Trophoblast cell (in vitro differentiated cells and primary cell): ENCODE measurements around the gene LDLRAD3.

Source experiments
- DNase-seq, 2 donors: peaks; one replicate each; pipeline ENCODE4 v3.0.0-alpha.2; 2016
- H2AFZ ChIP-seq: 2 replicates; pipeline ENCODE4 v1.6.1; 2013; ENCODE audit warnings: low read length, moderate library complexity, mild to moderate bottlenecking; ENCODE audit not compliant: insufficient read depth, poor library complexity
- H2AK5ac ChIP-seq: 2 replicates; pipeline ENCODE4 v1.6.1; 2013; ENCODE audit warnings: mild to moderate bottlenecking, low read length
- H2BK120ac ChIP-seq: 2 replicates; pipeline ENCODE4 v1.6.1; 2013; ENCODE audit warnings: low read length, mild to moderate bottlenecking, moderate library complexity; ENCODE audit not compliant: insufficient read depth, poor library complexity
- H2BK12ac ChIP-seq: 2 replicates; pipeline ENCODE4 v1.6.1; 2013; ENCODE audit warnings: mild to moderate bottlenecking, low read length, moderate library complexity
- H2BK5ac ChIP-seq: 2 replicates; pipeline ENCODE4 v1.6.1; 2013; ENCODE audit warnings: low read length, low read depth, moderate library complexity, mild to moderate bottlenecking; ENCODE audit not compliant: poor library complexity
- H3K14ac ChIP-seq: 2 replicates; pipeline ENCODE4 v1.6.1; 2013; ENCODE audit warnings: mild to moderate bottlenecking, low read length
- H3K18ac ChIP-seq: 2 replicates; pipeline ENCODE4 v1.6.1; 2013; ENCODE audit warnings: mild to moderate bottlenecking, low read length
- H3K23ac ChIP-seq: 2 replicates; pipeline ENCODE4 v1.6.1; 2013; ENCODE audit warnings: low read length
- H3K27ac ChIP-seq: 2 replicates; pipeline ENCODE4 v1.5.1; 2013; ENCODE audit warnings: low read depth, mild to moderate bottlenecking, inconsistent platforms, low read length, moderate library complexity
- H3K27me3 ChIP-seq: 2 replicates; pipeline ENCODE4 v1.6.1; 2013; ENCODE audit warnings: inconsistent platforms, mild to moderate bottlenecking, low read length, moderate library complexity; ENCODE audit not compliant: insufficient read depth
- H3K36me3 ChIP-seq, 2 experiments: 1 replicate in 1 of 2; 2 replicates in 1 of 2; pipeline ENCODE4 v1.6.1; 2013; ENCODE audit warnings: low read length in 2 of 2, mild to moderate bottlenecking in 2 of 2, moderate library complexity in 1 of 2; ENCODE audit not compliant: insufficient read depth in 2 of 2, control insufficient read depth in 1 of 2
- H3K4ac ChIP-seq: 2 replicates; pipeline ENCODE4 v1.6.1; 2013; ENCODE audit warnings: low read depth, mild to moderate bottlenecking, low read length, moderate library complexity
- H3K4me1 ChIP-seq, 2 experiments: 1 replicate in 1 of 2; 2 replicates in 1 of 2; pipeline ENCODE4 v1.6.1; 2013; ENCODE audit warnings: low read length in 2 of 2, mild to moderate bottlenecking in 2 of 2, moderate library complexity in 1 of 2; ENCODE audit not compliant: insufficient read depth in 2 of 2, control insufficient read depth in 1 of 2
- H3K4me2 ChIP-seq: 2 replicates; pipeline ENCODE4 v1.6.1; 2013; ENCODE audit warnings: inconsistent platforms, mild to moderate bottlenecking, low read length, moderate library complexity
- H3K4me3 ChIP-seq: 2 replicates; pipeline ENCODE4 v1.5.1; 2013; ENCODE audit warnings: mild to moderate bottlenecking, low read depth, low read length, inconsistent platforms
- H3K79me1 ChIP-seq: one replicate; pipeline ENCODE4 v1.6.1; 2013; ENCODE audit warnings: low read length
- H3K79me2 ChIP-seq: 2 replicates; pipeline ENCODE4 v1.6.1; 2013; ENCODE audit warnings: low read length, mild to moderate bottlenecking; ENCODE audit not compliant: control insufficient read depth, insufficient read depth, poor library complexity
- H3K9ac ChIP-seq: 2 replicates; pipeline ENCODE4 v1.6.1; 2013; ENCODE audit warnings: mild to moderate bottlenecking, low read length
- H3K9me3 ChIP-seq: 2 replicates; pipeline ENCODE4 v1.6.1; 2013; ENCODE audit warnings: low read depth, mild to moderate bottlenecking, control low read depth, inconsistent platforms, low read length; ENCODE audit not compliant: insufficient read depth
- H4K12ac ChIP-seq: 2 replicates; pipeline ENCODE4 v1.6.1; 2013; ENCODE audit warnings: low read depth, mild to moderate bottlenecking, low read length, moderate library complexity
- H4K8ac ChIP-seq: 2 replicates; pipeline ENCODE4 v1.6.1; 2013; ENCODE audit warnings: low read depth, mild to moderate bottlenecking, low read length, moderate library complexity
- H4K91ac ChIP-seq: one replicate; pipeline ENCODE4 v1.6.1; 2013; ENCODE audit warnings: low read depth, mild to moderate bottlenecking, low read length, moderate library complexity
- WGBS: extraction: QIAGEN DNeasy Blood & Tissue Kit; methylation state at CpG from one replicate; pipeline ENCODE4 v1.1.7; 2013; ENCODE audit warnings: missing lambda C conversion rate; ENCODE audit not compliant: insufficient read length, insufficient coverage; ENCODE audit errors: extremely low coverage; 5-methylcytosine and 5-hydroxymethylcytosine counted together

LDLRAD3 gene

GRCh38 chr11:36023922-36024321, 80.1 kb downstream of the LDLRAD3 start:
- Histone ChIP-seq H3K4ac (no peak overlapping the region), H3K79me2 (peaks cover 3% of the 10 kb centered on the region)

GRCh38 chr11:36024716-36025115, 80.9 kb downstream of the LDLRAD3 start:
- Histone ChIP-seq H2BK12ac (peak overlapping the region; percentile 27), H3K4me1 (peaks cover 14 to 26% of the 10 kb centered on the region in 2 experiments), H2AK5ac (peak overlapping the region; percentile 34), H2BK120ac (peak overlapping the region; percentile 2), H3K4ac (no peak overlapping the region), H2AFZ (no peak overlapping the region), H3K79me1 (peaks cover 11% of the 10 kb centered on the region), H3K36me3 (no peaks in the 10 kb centered on the region), H4K12ac (no peak overlapping the region), H3K9ac (no peak overlapping the region), H3K9me3 (peaks cover 1% of the 10 kb centered on the region), H3K4me3 (no peak overlapping the region), H3K18ac (peak overlapping the region; percentile 45), H3K27me3 (no peaks in the 10 kb centered on the region), H4K8ac (no peak overlapping the region), H3K79me2 (peaks cover 3% of the 10 kb centered on the region), H4K91ac (peak overlapping the region; percentile 39), H3K14ac (peak overlapping the region; percentile 33), H2BK5ac (no peak overlapping the region), H3K23ac (no peak overlapping the region), H3K27ac (no peak overlapping the region), H3K4me2 (no peak overlapping the region)
- WGBS, result no CpG with 5 or more reads among the region's 1 CpG
- no peak for DNase-seq

More at GRCh38 chr11:36023922-36024321, 80.1 kb downstream of the LDLRAD3 start:
- no peak overlapping the region for H3K9ac ChIP-seq
- H2BK12ac ChIP-seq, result no peak overlapping the region
- no peak overlapping the region for H4K12ac ChIP-seq
- H3K27ac ChIP-seq, result no peak overlapping the region
- no peak overlapping the region for H2AFZ ChIP-seq
- no peak overlapping the region for H3K4me2 ChIP-seq
- H2AK5ac ChIP-seq, result no peak overlapping the region
- H3K36me3 ChIP-seq, result no peaks in the 10 kb centered on the region
- no CpG with 5 or more reads among the region's 2 CpGs for WGBS
- no peak overlapping the region for H3K4me3 ChIP-seq
- H3K14ac ChIP-seq, result no peak overlapping the region
- H4K8ac ChIP-seq, result no peak overlapping the region
- H4K91ac ChIP-seq, result no peak overlapping the region
- H3K23ac ChIP-seq, result no peak overlapping the region
- peaks cover 11% of the 10 kb centered on the region for H3K79me1 ChIP-seq
- H3K9me3 ChIP-seq, result no peaks in the 10 kb centered on the region
- H3K4me1 ChIP-seq, result peaks cover 14 to 25% of the 10 kb centered on the region in 2 experiments
- no peaks in the 10 kb centered on the region for H3K27me3 ChIP-seq
- H2BK5ac ChIP-seq, result no peak overlapping the region
- H2BK120ac ChIP-seq, result no peak overlapping the region
- no peak overlapping the region for H3K18ac ChIP-seq
- DNase-seq, result no peak

GRCh38 chr11:36026315-36026968, 82.6 kb downstream of the LDLRAD3 start:
- Histone ChIP-seq H2AK5ac (no peak overlapping the region), H3K14ac (no peak overlapping the region), H2BK5ac (peak overlapping the region; percentile 23), H3K9ac (no peak overlapping the region), H2BK120ac (no peak overlapping the region), H2BK12ac (peak overlapping the region; percentile 57), H3K4me2 (no peak overlapping the region), H3K4ac (no peak overlapping the region), H4K91ac (no peak overlapping the region), H2AFZ (no peak overlapping the region), H4K8ac (no peak overlapping the region), H3K36me3 (no peaks in the 10 kb centered on the region), H3K9me3 (peaks cover 1% of the 10 kb centered on the region), H4K12ac (no peak overlapping the region), H3K27ac (no peak overlapping the region), H3K4me3 (no peak overlapping the region), H3K18ac (no peak overlapping the region), H3K23ac (no peak overlapping the region), H3K4me1 (peaks cover 26 to 39% of the 10 kb centered on the region in 2 experiments), H3K79me2 (peaks cover 3% of the 10 kb centered on the region), H3K79me1 (peaks cover 11% of the 10 kb centered on the region), H3K27me3 (no peaks in the 10 kb centered on the region)
- WGBS, result no CpG with 5 or more reads among the region's 6 CpGs
- DNase-seq, result peak; percentile 63 to 88

- Histone ChIP-seq H3K4me1 (peaks cover 27 to 42% of the 10 kb centered on the region in 2 experiments), H3K9ac (no peak overlapping the region), H3K4me2 (no peak overlapping the region), H2BK12ac (peak overlapping the region; percentile 47), H3K9me3 (peaks cover 1% of the 10 kb centered on the region), H3K36me3 (no peaks in the 10 kb centered on the region), H3K27me3 (no peaks in the 10 kb centered on the region), H3K18ac (peak overlapping the region; percentile 86), H4K12ac (no peak overlapping the region), H2AFZ (peak overlapping the region; percentile 25), H3K27ac (no peak overlapping the region), H4K91ac (peak overlapping the region; percentile 43), H3K79me1 (peaks cover 12% of the 10 kb centered on the region), H3K4ac (peak overlapping the region; percentile 52), H2BK5ac (peak overlapping the region; percentile 9), H2BK120ac (peak overlapping the region; percentile 2), H3K23ac (no peak overlapping the region), H3K4me3 (no peak overlapping the region), H4K8ac (peak overlapping the region; percentile 35), H3K79me2 (peaks cover 3% of the 10 kb centered on the region), H3K14ac (peak overlapping the region; percentile 40), H2AK5ac (peak overlapping the region; percentile 47)
- WGBS, result no CpG with 5 or more reads among the region's 4 CpGs
- no peak for DNase-seq
Observed at GRCh38 chr11:36027731-36028130, 83.9 kb downstream of the LDLRAD3 start.
